DMS114 treated with DMSO at 0.1 percent for 48 hours (cell line): ENCODE measurements around the gene HYAL4.
"Not testable (repeated sequence)": the region's sequence is repeated elsewhere in the genome, so short reads cannot be mapped to it uniquely, and the experiment has no call there.

Experiments
- DNase-seq: peaks from one replicate; lab custom pipeline; 2025; ENCODE audit not compliant: unreplicated experiment; lab: John Stamatoyannopoulos, UW

HYAL4 gene

DNA sequence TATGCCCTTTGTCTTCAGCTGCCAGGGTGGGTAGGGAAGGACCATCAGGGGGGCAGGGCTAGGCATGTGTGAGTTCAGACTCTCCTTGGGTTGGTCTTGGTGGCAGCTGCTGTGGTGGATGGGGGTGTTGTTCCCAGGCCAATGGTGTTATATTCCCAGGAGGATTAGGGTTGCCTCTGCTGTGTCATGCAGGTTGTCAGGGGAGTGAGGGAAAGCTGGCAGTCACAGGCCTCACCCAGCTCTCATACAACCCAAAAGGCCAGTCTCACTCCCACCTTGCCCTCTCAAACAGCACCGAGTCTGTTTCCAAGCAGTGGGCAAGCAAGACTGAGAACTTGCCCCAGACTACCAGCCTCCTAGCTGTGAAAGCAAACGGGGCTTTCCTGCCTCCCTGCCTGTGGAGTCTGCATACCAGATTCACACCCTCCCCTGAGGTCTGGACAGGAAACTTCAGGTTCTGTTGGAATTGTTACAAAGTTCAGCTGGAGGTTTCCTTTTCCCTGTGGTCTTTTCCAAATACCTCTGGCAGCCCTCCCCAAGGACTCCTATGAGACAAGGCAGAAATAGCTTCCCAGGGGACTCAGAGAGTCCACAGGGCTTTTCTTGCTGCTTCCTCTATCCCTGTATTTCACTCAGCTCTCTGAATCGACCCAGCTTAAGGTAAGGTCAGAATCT is 1.4 kb downstream of the HYAL4 start:
- no peak for DNase-seq

DNA sequence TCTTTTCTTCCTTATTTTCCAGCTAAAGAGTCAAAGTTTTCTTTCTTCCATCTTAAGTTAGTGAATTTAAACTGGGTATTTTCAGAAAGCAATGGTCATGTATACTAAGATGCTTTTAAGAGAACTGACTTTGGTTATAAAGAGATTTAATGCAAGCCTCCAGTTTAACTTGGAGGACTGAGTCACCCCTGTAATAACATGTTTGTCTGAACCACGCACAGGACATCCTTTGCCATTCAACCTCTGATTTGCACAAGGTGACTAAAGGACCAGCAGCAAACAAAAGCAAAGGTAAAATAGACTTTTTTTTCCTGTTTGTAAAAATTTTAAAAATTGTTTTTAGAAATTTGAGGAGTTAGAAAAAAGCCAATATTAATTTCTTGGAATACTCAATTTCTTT is 2.9 kb downstream of the HYAL4 start:
- DNase-seq: no peak

- DNase-seq: no peak
Observed at GRCh38 chr7:123849855-123850254, 4.9 kb downstream of the HYAL4 start.

GRCh38 chr7:123851404-123851803 is 6.4 kb downstream of the HYAL4 start:
- DNase-seq: not testable (repeated sequence)

DNA sequence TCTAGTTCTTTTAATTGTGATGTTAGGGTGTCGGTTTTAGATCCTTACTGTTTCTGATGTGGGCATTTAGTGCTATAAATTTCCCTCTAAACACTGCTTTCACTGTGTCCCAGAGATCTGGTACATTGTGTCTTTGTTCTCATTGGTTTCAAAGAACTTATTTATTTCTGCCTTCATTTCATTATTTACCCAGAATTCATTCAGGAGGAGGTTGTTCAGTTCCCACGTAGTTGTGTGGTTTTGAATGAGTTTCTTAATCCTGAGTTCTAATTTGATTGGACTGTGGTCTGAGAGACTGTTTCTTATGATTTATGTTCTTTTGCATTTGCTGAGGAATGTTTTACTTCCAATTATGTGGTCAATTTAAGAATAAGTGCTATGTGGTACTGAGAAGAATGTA is 9.3 kb downstream of the HYAL4 start:
- not testable (repeated sequence) for DNase-seq

DNA sequence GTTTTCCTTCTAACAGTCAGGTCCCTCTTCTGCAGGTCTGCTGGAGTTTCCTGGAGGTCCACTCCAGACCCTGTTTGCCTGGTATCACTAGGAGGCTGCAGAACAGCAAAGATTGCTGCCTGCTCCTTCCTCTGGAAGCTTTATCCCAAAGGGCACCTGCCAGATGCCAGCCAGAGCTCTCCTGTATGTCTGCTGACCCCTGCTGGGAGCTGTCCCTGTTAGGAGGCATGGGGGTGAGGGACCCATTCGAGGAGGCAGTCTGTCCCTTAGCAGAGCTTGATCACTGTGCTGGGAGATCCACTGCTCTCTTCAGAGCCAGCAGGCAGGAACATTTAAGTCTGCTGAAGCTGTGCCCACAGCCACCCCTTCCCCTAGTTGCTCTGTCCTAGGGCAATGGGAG is 11.5 kb downstream of the HYAL4 start:
- not testable (repeated sequence) for DNase-seq

GRCh38 chr7:123860848-123861247 is 15.9 kb downstream of the HYAL4 start:
- no peak for DNase-seq

- no peak for DNase-seq
Observed at GRCh38 chr7:123862775-123863174, 17.8 kb downstream of the HYAL4 start.

GRCh38 chr7:123863461-123863860 is 18.5 kb downstream of the HYAL4 start:
- DNase-seq: no peak

- DNase-seq: no peak
Observed at GRCh38 chr7:123864012-123864411, 19.0 kb downstream of the HYAL4 start.

DNA sequence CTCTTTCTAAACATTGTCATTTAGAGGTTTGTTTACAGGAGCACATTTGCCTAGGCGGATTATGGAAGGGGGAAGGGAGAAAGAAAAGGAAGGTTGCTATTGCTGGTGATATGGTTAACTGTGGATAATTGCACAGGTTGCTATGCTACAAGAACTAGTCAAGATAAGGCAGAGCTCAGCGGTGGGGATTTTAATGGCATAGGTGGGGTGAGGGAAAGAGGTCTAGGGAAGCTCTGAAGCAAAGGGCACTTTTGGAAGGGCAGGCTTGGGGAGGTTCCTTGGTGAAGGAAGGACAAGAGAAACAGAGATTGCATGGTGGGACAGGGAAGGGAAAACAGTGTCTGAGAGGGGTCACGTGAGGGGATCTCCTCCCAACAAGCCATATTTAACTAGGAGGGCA is 19.5 kb downstream of the HYAL4 start:
- no peak for DNase-seq

- no peak for DNase-seq
Observed at GRCh38 chr7:123864966-123865365, 20.0 kb downstream of the HYAL4 start.

DNA sequence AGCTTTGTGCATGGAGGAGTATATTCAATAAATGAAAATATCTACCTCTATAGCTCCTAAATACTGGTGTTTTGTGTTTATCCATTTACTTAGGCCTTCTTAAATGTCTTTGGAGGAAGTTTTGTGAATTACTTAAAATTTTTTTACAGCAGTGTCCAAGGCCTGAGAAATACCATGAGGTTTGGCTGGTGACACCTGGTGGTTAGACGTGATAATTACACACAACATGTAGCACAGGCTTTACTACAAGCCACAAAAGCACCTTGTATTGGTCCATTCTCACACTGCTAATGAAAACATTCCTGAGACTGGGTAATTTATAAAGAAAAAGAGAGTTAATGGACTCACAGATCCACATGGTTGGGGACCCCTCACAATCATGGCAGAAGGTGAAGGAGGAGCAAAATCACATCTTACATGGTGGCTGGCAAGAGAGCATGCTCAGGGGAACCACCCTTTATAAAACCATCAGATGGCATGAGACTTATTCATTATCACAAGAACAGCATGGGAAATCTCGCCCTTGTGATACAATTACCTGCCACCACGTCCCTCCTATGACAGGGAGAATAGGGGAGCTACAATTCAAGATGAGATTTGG is 20.6 kb downstream of the HYAL4 start:
- DNase-seq: peak; percentile 30

DNA sequence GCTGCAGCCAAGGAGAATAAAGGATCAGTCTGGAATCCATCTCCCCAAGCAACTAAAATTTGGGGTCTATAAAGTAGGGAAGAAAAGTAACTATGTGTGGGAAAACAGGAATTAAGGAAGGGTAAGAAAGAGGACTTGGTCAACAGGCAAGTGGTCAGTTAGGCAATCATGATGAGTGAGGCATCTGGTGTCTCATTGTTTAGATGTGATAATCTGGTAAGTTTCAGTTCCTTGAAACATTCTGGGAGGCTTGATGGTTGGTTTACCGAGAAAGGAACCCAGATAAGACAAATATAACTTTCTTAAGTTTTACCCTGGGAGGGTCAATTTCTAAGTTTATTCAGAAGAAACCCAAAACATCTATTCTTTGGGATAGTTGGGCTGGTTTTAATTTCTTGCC is 22.3 kb downstream of the HYAL4 start:
- no peak for DNase-seq

- DNase-seq: peak; percentile 2
Observed at GRCh38 chr7:123871998-123872867, 27.3 kb downstream of the HYAL4 start.

DNA sequence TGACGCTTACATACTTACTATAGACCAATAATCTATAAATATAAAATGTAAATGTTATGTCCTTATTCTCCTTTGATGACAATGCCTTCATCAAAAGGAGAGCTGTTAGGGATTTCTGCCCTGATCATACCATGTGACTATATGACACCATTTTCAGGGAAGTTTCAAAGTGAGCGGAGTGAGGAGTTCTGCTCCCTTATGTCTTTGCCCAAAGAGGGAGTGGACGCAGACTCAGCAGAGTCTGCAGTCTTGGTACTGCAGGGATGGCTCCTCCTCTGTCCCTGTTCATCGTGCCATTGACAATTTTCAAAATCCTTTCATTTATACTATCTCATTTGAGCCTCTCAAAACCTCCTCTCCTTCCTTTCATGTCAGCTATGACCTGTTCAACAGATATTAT is 27.9 kb downstream of the HYAL4 start:
- DNase-seq: no peak

DNA sequence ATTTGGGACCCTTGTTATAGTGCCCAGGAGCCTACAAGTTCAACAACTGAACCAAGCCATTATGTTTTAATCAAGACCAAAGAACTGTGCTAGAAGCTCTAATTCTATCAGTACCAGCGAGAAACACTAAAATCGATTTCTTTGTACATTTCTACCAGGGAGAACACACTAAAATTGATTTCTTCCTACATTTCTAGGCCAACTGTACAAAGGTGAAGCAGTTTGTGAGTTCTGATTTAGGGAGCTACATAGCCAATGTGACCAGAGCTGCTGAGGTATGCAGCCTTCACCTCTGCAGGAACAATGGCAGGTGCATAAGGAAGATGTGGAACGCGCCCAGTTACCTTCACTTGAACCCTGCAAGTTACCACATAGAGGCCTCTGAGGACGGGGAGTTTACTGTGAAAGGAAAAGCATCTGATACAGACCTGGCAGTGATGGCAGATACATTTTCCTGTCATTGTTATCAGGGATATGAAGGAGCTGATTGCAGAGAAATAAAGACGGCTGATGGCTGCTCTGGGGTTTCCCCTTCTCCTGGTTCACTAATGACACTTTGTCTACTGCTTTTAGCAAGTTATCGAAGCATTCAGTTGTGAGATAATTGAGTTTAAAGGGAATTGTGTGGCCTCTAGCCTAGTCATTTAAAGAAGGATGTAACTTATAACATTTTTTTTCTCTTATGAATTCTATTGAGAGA is 31.7 kb downstream of the HYAL4 start:
- DNase-seq: no peak

DNA sequence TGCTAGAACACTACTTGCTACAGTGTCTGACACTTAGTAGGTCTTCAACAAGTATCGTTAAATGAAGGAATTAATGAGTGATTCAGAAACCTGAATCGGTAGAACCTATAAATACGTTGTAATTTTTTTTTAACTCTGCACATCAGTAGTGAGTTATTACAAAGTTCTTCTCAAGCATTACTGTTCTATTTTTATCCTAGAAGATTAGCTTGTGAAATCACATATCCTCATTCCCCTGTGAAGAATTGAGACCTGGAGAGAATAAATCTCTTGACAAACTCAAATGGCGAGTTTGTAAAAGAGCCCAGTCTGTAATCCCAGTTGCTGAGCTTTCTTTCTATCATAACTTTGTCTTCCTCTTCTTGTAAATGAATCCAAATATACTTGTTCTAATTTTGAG is 34.7 kb downstream of the HYAL4 start:
- no peak for DNase-seq

- DNase-seq: no peak
Observed at GRCh38 chr7:123881300-123881699, 36.3 kb downstream of the HYAL4 start.

- DNase-seq: no peak
Observed at GRCh38 chr7:123883154-123883553, 38.2 kb downstream of the HYAL4 start.

- no peak for DNase-seq
Observed at GRCh38 chr7:123888192-123888591, 43.2 kb downstream of the HYAL4 start.
